OCI-LY1 (cell line): Measurements from ENCODE around the gene BMPER.
"Not testable (repeated sequence)": the region's sequence is repeated elsewhere in the genome, so short reads cannot be mapped to it uniquely, and the experiment has no call there.

Experiments used
- H2AFZ ChIP-seq: fragments of 200-600 bp; sonication (generic), shearing (Covaris generic); 2 replicates; pipeline ENCODE4 v1.6.0; 2014; ENCODE audit warnings: antibody characterized with exemption, mild to moderate bottlenecking, low read length
- H3F3A ChIP-seq: fragments of 200-600 bp; sonication (generic), shearing (Covaris generic); 2 replicates; pipeline ENCODE4 v1.6.0; 2014; ENCODE audit warnings: mild to moderate bottlenecking, antibody characterized with exemption, low read length, moderate library complexity; ENCODE audit not compliant: insufficient read depth
- H3K27ac ChIP-seq: fragments of 200-600 bp; sonication (generic); 2 replicates; pipeline ENCODE4 v1.5.1; 2014; ENCODE audit warnings: low read length, mixed run types, mild to moderate bottlenecking, low read depth; ENCODE audit not compliant: poor library complexity, severe bottlenecking
- H3K27me3 ChIP-seq: fragments of 200-600 bp; sonication (generic); 2 replicates; pipeline ENCODE4 v1.6.0; 2014; ENCODE audit warnings: antibody characterized with exemption, mild to moderate bottlenecking, low read length, moderate library complexity; ENCODE audit not compliant: insufficient read depth
- H3K36me3 ChIP-seq: fragments of 200-600 bp; sonication (generic); 2 replicates; pipeline ENCODE4 v1.6.1; 2014; ENCODE audit warnings: mild to moderate bottlenecking, antibody characterized with exemption, low read length, moderate library complexity, mixed read lengths; ENCODE audit not compliant: insufficient read depth
- H3K4me1 ChIP-seq: fragments of 200-600 bp; sonication (generic); 2 replicates; pipeline ENCODE4 v1.5.1; 2014; ENCODE audit warnings: mild to moderate bottlenecking, low read length, moderate library complexity; ENCODE audit not compliant: insufficient read depth, severe bottlenecking
- H3K4me2 ChIP-seq: fragments of 200-600 bp; sonication (generic), shearing (Covaris generic); 2 replicates; pipeline ENCODE4 v1.6.1; 2014; ENCODE audit warnings: low read length
- H3K4me3 ChIP-seq: fragments of 200-600 bp; sonication (generic); 2 replicates; pipeline ENCODE4 v1.5.1; 2014; ENCODE audit warnings: low read length, low read depth, mild to moderate bottlenecking, mixed read lengths; ENCODE audit not compliant: poor library complexity, severe bottlenecking
- H3K79me2 ChIP-seq: fragments of 200-600 bp; shearing (Covaris generic); 2 replicates; pipeline ENCODE4 v1.6.1; 2016; ENCODE audit warnings: mixed run types, low read length, mixed read lengths; ENCODE audit not compliant: insufficient read depth
- H3K9ac ChIP-seq: fragments of 200-600 bp; sonication (generic), shearing (Covaris generic); 2 replicates; pipeline ENCODE4 v1.6.1; 2014; ENCODE audit warnings: mild to moderate bottlenecking, low read length, mixed read lengths
- H3K9me2 ChIP-seq: fragments of 200-600 bp; sonication (generic), shearing (Covaris generic); 2 replicates; pipeline ENCODE4 v1.6.1; 2014; ENCODE audit warnings: low read depth, mild to moderate bottlenecking, low read length, mixed read lengths
- H3K9me3 ChIP-seq: fragments of 200-600 bp; shearing (Covaris generic); 2 replicates; pipeline ENCODE4 v1.6.1; 2014; ENCODE audit warnings: low read length, mixed read lengths
- H4K20me1 ChIP-seq: fragments of 200-600 bp; sonication (generic), shearing (Covaris generic); 2 replicates; pipeline ENCODE4 v1.6.0; 2016; ENCODE audit warnings: mild to moderate bottlenecking, low read length; ENCODE audit not compliant: insufficient read depth
- EZH2 ChIP-seq: fragments of 200-600 bp; sonication (generic), shearing (Covaris generic); IDR thresholded peaks from 2 replicates; pipeline ENCODE4 v1.8.0; 2017; ENCODE audit warnings: borderline replicate concordance, mixed run types, mild to moderate bottlenecking, antibody characterized with exemption, low read length, moderate library complexity, mixed read lengths
- TF ChIP-seq, protein P1 (sequence below): fragments of 200-600 bp; sonication (generic), shearing (Covaris generic); IDR thresholded peaks from 2 replicates; pipeline ENCODE4 v1.5.1; 2017; ENCODE audit warnings: mild to moderate bottlenecking, antibody characterized with exemption, low read length, moderate library complexity, mixed read lengths

Gene BMPER

DNA sequence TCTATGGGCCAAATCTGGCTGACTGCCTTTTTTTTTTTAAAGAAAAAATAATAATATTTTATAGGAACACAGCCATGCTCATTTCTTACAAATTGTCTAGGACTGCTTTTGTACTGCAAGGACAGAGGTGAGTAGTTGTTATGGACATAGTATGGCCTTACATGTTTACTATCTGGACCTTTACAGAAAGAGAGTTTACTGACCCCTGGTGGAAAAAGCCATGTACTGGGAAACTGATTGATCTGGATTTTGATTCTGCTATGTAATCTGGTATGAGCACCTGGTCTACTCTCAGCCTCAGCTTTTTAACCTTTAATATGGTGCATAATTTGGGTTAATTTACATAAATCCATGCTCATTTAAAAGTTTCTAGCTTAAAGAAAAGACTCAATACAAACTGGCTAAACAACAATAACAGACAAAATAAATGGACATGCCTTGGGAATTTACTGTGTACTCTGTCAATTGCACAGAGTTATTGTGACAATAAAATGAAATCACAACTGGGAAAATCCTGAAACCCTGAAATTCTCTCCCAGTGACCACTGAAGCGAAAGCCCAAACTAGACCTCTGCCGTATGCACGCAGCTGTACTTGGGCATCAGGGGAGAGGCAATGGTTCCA is 260.7 kb downstream of the BMPER start:
- Histone ChIP-seq H3K9me3 (no peaks in the 10 kb centered on the region), H3K4me1 (no peaks in the 10 kb centered on the region), H3F3A (no peaks in the 10 kb centered on the region), H3K9ac (no peak overlapping the region), H3K9me2 (no peaks in the 10 kb centered on the region), H3K4me3 (no peak overlapping the region), H3K27me3 (no peaks in the 10 kb centered on the region), H3K36me3 (no peaks in the 10 kb centered on the region), H3K4me2 (no peak overlapping the region), H4K20me1 (no peaks in the 10 kb centered on the region), H2AFZ (no peak overlapping the region), H3K79me2 (no peaks in the 10 kb centered on the region), H3K27ac (no peak overlapping the region)
- no peak for TF ChIP-seq EZH2
- TF ChIP-seq, protein P1, sequence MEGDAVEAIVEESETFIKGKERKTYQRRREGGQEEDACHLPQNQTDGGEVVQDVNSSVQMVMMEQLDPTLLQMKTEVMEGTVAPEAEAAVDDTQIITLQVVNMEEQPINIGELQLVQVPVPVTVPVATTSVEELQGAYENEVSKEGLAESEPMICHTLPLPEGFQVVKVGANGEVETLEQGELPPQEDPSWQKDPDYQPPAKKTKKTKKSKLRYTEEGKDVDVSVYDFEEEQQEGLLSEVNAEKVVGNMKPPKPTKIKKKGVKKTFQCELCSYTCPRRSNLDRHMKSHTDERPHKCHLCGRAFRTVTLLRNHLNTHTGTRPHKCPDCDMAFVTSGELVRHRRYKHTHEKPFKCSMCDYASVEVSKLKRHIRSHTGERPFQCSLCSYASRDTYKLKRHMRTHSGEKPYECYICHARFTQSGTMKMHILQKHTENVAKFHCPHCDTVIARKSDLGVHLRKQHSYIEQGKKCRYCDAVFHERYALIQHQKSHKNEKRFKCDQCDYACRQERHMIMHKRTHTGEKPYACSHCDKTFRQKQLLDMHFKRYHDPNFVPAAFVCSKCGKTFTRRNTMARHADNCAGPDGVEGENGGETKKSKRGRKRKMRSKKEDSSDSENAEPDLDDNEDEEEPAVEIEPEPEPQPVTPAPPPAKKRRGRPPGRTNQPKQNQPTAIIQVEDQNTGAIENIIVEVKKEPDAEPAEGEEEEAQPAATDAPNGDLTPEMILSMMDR: peak; percentile 44; the same call in 1 of the 2 replicates

DNA sequence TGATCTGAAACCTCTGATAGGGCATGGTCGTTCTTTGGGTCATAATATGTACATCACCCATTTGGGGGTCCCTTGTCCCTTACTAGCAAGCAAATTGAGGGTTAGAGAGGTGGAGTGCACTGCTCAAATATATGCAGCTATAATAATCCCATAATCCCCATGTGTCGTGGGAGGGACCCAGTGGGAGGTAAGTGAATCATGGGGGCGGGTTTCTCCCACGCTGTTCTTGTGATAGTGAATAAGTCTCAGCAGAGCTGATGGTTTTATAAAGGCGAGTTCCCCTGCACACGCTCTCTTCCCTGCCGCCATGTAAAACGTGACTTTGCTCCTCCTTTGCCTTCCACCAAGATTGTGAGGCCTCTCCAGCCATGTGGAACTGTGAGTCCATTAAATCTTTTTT is 262.7 kb downstream of the BMPER start:
- no peaks in the 10 kb centered on the region for H3F3A ChIP-seq
- no peaks in the 10 kb centered on the region for H3K79me2 ChIP-seq
- H3K9me3 ChIP-seq: no peaks in the 10 kb centered on the region
- no peak overlapping the region for H3K27ac ChIP-seq
- no peaks in the 10 kb centered on the region for H4K20me1 ChIP-seq
- no peak overlapping the region for H3K4me3 ChIP-seq
- no peaks in the 10 kb centered on the region for H3K27me3 ChIP-seq
- H3K9me2 ChIP-seq: no peaks in the 10 kb centered on the region
- TF ChIP-seq, protein P1: no peak
- no peak for TF ChIP-seq EZH2
- no peaks in the 10 kb centered on the region for H3K36me3 ChIP-seq
- no peaks in the 10 kb centered on the region for H3K4me1 ChIP-seq
- no peak overlapping the region for H3K9ac ChIP-seq
- no peak overlapping the region for H2AFZ ChIP-seq
- H3K4me2 ChIP-seq: no peak overlapping the region

DNA sequence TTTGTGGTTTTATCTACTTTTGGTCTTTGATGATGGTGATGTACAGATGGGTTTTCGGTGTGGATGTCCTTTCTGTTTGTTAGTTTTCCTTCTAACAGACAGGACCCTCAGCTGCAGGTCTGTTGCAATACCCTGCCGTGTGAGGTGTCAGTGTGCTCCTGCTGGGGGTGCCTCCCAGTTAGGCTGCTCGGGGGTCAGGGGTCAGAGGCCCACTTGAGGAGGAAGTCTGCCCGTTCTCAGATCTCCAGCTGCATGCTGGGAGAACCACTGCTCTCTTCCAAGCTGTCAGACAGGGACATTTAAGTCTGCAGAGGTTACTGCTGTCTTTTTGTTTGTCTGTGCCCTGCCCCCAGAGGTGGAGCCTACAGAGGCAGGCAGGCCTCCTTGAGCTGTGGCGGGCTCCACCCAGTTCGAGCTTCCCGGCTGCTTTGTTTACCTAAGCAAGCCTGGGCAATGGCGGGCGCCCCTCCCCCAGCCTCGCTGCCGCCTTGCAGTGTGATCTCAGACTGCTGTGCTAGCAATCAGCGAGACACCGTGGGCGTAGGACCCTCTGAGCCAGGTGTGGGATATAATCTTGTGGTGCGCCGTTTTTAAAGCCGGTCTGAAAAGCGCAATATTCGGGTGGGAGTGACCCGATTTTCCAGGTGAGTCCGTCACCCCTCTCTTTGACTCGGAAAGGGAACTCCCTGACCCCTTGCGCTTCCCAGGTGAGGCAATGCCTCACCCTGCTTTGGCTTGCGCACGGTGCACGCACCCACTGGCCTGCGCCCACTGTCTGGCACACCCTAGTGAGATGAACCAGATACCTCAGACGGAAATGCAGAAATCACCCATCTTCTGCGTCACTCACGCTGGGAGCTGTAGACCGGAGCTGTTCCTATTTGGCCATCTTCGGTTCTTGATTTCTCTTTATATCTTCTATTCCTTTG is 269.6 kb downstream of the BMPER start:
- not testable (repeated sequence) for H2AFZ ChIP-seq, H3K27ac ChIP-seq, H4K20me1 ChIP-seq, H3F3A ChIP-seq, H3K4me1 ChIP-seq, H3K36me3 ChIP-seq, H3K4me3 ChIP-seq, H3K9me3 ChIP-seq, H3K9ac ChIP-seq, H3K9me2 ChIP-seq, H3K79me2 ChIP-seq, H3K27me3 ChIP-seq, H3K4me2 ChIP-seq
